ENCODE results near the gene FADS6.

The FADS6 gene

GRCh38 chr17:74865504-74866197 lies 27.8 kb downstream of the FADS6 start:
- no peak for DNase-seq

- DNase-seq = peak; percentile 2
These were observed 28.5 kb downstream of the FADS6 start for GRCh38 chr17:74864866-74865395.

- DNase-seq = no peak
These were observed 29.1 kb downstream of the FADS6 start for GRCh38 chr17:74864297-74864865.

DNA sequence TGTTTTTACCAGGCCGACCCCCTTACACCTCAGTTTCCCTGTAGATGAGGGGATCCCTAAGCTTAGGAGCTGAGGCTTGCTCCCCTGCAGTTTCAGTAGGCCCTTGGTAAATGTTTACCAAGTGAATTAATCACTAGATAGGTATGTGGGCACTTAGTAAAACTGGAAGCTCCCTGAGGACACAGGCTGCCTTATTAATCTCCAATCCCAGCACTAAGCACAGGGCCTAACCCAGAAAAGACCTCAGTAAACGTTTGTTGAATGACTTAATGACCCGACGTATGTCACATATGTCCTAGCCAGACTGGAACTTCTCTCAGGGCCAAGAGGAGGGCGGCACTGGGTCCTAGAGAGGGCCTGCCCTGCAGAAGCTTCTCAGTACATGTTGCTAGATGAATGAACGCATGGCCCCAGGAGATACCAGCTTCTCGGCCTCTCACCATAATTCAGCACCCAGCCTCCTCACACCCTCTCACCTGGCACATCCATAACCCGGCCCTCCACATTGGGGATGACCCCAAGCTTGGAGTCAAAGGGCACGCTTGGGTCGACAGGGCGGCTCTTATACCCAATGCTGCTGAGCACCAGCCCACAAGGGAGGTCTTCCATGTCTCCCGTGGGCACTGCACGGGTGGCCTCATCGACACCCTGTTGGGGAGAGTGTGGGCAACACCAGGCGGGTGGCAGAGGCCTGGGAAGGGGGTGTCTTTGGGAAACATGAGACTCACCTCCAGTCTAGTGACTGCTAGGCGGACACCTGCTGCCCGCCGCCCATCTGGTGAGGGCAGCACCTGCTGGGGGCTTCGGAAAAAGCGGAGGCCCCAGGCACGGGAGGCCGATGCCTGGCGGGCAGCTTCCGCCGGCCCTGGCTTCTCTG lies 29.8 kb downstream of the FADS6 start:
- DNase-seq = no peak

GRCh38 chr17:74862919-74863318 lies 30.5 kb downstream of the FADS6 start:
- no peak for DNase-seq

DNA sequence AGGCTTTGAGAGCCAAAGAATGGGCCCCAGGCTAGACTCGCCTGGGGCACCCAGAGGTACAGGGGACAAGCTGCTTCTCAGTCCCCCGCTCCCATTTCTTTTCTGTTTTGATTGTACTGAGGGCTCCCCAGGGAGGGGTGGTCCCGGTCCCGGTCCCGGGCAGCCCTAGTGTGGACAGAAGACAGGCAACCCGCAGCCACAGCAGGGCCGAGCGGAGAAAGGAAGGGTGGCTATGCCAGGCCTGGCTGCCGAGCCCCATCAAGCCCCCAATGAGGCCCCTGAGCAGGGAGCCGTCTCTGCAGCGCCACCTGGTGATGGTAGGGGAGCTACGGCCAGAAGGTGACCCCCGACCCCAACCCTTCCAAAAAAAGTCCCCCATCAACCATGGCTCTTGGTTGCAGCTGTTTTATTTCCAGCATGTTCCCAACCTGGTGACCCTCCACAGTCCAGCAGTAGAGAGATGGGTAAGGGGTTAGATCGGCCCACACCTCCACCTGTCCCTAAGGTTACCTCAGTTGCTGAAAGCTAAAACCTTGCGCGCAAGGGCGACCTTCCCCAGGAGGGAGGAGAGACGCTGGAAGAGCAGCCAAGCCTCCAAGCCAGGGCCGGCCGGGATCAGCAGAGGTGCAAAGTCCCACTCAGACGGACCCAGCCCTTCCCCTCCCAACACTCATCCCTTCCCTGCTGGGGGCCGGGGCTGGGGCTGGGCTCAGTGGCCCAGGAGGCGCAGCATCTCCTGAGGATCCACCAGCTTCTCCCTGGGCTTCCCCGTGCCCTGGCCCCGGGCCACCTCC lies 31.1 kb downstream of the FADS6 start:
- DNase-seq = peak; percentile 11

DNA sequence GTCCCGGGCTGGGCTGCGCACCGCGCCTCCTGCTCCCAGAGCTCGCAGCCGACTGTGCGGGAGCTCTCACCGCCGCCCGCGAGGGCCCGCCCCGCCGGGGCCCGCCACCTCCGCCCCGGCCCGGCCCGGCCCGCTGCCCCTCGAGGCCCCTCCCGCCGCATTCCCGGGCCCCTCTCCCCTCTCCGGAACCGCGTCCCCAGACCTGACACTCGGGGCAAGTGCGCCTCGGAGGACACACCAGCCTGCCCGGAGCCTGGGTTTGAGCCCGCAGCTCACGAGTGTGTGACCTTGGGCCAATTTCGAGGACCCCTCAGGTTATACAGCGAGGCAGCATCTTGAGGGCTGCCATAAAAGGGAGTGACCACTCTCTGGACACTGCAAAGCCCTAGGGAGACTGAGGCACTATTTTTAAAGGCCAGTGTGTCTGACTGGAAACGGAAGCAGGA lies 31.7 kb downstream of the FADS6 start:
- no peak for DNase-seq

- no peak for DNase-seq
These were observed 32.4 kb downstream of the FADS6 start for GRCh38 chr17:74860872-74861661.

GRCh38 chr17:74860229-74860871 lies 33.1 kb downstream of the FADS6 start:
- DNase-seq = no peak

DNA sequence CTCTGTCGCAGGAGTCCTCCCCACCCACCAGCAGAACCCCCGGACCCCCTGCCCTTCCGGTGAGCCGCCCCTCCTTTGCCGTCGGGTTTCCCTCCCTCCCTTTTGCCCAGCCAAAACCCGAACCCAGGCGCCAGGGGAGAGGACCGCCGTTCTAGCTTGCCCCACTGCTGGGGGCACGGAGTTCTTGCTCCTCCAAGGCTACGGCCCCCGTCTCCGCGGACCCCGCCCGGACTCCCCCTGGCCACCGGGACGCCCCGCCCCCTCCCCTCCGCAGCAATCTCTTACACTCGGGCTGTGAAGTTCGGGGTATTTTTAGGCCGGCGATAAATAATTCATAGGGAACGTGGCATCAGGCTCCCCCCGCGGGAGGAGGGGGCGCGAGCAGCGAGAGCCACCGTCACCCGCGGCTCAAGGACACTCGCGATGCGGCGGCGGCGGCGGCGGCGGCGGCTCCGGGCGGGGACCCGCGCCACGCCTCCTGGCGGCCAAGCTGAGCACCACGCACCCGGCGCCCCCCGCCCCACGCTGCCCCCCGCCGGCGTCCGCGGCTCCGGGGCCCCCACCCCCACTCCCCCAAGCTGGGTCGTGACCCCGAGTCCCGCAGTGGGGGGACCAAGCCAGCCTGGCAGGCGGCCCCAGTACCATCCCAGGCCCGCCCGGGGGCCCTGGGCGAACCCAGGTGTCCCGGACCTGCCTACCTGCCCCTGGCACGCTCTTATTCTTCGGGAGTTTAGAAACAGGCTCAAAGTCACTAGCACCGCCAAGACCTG lies 33.8 kb downstream of the FADS6 start, which contains the start of gene GRIN2C:
Gene GRIN2C (minus strand): TSS at position 427 of the 770 bp plus-strand sequence. CDS start 4,793 bp downstream, outside the sequence.
- no peak for DNase-seq

- DNase-seq = no peak
These were observed 34.6 kb downstream of the FADS6 start for GRCh38 chr17:74858672-74859458.

GRCh38 chr17:74857191-74857590 lies 36.2 kb downstream of the FADS6 start:
- no peak for DNase-seq

DNA sequence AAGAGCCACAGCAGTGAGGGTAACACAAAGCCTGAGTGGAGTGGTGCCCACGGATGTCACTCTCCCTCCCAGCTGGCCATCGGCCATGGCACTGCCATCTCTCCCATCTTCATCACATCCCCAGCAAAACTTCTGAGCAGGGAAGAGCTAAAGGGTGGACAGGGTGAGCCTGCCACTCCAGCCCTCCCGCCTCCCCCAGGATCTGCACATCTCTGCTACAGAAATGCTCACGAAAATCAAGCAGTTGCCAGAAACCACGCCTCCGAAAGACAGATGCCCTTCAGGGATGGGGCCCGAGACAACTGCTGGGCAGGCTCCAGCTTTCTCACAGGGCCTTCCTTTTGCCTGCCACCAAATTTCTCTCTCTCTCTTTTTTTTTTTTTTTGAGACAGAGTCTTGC lies 37.3 kb downstream of the FADS6 start:
- DNase-seq = no peak

GRCh38 chr17:74855323-74855722 lies 38.1 kb downstream of the FADS6 start:
- no peak for DNase-seq

DNA sequence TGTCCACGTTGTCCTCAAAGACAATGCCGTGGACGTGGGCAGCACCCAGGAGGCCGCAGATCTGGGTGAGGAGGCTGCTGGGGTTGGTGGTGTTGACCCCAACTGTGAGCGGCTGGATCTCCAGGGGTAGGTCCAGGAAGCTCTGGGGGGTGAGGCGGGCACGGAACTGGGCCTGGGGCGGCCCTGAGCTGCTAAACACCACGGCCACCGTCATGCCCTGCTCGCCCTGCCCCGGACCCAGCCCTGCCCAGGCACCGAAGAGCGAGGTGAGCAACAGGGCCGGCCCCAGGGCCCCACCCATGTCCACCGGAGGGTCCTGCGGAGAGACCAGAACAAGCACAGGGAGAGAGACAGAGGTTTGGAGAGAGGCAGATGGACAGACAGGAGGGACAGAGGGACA lies 38.6 kb downstream of the FADS6 start:
- DNase-seq = no peak

GRCh38 chr17:74853669-74854068 lies 39.8 kb downstream of the FADS6 start:
- no peak for DNase-seq

GRCh38 chr17:74853048-74853397 lies 40.4 kb downstream of the FADS6 start:
- DNase-seq = no peak

DNA sequence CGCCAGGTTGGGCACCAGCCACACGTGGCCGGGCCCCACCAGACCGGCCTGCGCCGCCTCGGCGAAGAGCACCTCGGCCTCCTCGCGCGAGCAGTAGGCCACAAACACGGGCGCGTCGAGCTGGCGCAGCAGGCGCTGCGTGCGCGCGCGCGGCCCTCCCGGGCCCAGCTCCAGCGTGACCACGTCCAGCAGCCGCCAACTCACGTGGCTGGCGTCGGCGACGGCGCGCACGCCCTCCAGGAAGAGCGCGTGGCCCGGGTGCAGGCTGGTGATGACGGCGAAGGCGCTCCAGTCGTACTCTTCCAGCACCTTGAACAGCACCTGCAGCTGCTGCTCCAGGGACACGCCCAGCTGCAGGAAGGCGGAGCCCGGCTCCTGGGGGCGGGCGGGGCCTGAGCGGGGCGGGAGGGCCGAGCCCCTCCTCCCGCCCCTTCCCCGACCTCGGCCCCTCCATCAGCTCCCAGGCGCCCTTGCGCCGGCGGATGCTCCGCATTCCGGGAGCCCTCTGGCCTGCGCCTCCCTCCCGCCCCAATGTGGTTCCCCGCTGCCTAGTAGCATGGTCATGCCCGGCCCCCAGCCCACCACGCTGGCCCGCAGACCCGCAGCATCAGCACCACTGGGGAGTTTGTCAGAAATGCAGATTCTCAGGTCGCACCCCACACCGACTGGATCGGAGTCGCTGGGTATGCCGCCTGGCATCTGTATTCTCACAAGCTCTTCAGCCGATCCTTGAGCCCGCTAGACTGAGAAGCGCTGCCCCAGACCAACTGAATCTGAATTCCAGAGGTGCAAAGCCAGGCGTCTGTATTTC lies 41.0 kb downstream of the FADS6 start:
- DNase-seq = no peak

All from GF-D8 (cell line).